ENCODE measurements around the gene ATXN1.

The ATXN1 gene

GRCh38 chr6:16527691-16528090 is 233.6 kb downstream of the ATXN1 start:
- no peaks in the 10 kb centered on the region for H3K27me3 ChIP-seq (ENCODE audit: low read depth, low read length)
- no peaks in the 10 kb centered on the region for H3K4me1 ChIP-seq (ENCODE audit: low read length)
- no peak overlapping the region for H2AFZ ChIP-seq (ENCODE audit: low read depth, low read length)
- H4K20me1 ChIP-seq (ENCODE audit: insufficient read depth, low read length): no peaks in the 10 kb centered on the region
- no peak overlapping the region for H3K4me3 ChIP-seq (ENCODE audit: low read length)
- H3K36me3 ChIP-seq (replicated peaks; ENCODE audit: low read depth, low read length): no peaks in the 10 kb centered on the region
- H3K79me2 ChIP-seq (ENCODE audit: low read length): no peaks in the 10 kb centered on the region
- TF ChIP-seq EZH2phosphoT487 (IDR thresholded peaks at IDR 0.05; ENCODE audit: low read depth): no peak
- TF ChIP-seq, protein P1, sequence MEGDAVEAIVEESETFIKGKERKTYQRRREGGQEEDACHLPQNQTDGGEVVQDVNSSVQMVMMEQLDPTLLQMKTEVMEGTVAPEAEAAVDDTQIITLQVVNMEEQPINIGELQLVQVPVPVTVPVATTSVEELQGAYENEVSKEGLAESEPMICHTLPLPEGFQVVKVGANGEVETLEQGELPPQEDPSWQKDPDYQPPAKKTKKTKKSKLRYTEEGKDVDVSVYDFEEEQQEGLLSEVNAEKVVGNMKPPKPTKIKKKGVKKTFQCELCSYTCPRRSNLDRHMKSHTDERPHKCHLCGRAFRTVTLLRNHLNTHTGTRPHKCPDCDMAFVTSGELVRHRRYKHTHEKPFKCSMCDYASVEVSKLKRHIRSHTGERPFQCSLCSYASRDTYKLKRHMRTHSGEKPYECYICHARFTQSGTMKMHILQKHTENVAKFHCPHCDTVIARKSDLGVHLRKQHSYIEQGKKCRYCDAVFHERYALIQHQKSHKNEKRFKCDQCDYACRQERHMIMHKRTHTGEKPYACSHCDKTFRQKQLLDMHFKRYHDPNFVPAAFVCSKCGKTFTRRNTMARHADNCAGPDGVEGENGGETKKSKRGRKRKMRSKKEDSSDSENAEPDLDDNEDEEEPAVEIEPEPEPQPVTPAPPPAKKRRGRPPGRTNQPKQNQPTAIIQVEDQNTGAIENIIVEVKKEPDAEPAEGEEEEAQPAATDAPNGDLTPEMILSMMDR (IDR thresholded peaks at IDR 0.05; ENCODE audit: low read depth, low read length): no peak
- H3K9ac ChIP-seq (ENCODE audit: low read length): no peak overlapping the region
- no peaks in the 10 kb centered on the region for H3K9me3 ChIP-seq (ENCODE audit: insufficient read depth, low read length)
- no peak overlapping the region for H3K4me2 ChIP-seq (ENCODE audit: low read length)
- H3K27ac ChIP-seq (ENCODE audit: low read length): no peak overlapping the region

DNA sequence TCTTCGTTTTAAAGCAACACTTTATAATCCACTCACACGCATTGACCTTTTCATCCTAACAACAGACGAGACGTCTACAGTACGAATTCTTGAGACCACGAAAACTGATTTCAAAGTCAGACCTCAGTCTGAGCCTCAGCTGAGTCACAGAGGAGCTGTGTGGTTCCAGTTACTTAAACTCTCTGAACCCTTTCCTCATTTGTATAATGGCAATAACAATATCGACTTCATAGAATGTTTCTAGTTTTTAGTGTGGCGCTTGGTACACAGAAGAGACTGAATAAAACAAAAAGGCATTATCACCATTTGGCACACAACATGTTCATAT is 236.9 kb downstream of the ATXN1 start:
- H3K36me3 ChIP-seq (replicated peaks; ENCODE audit: low read depth, low read length): no peaks in the 10 kb centered on the region
- H4K20me1 ChIP-seq (ENCODE audit: insufficient read depth, low read length): no peaks in the 10 kb centered on the region
- H3K79me2 ChIP-seq (ENCODE audit: low read length): no peaks in the 10 kb centered on the region
- H3K27ac ChIP-seq (ENCODE audit: low read length): no peak overlapping the region
- no peaks in the 10 kb centered on the region for H3K9me3 ChIP-seq (ENCODE audit: insufficient read depth, low read length)
- H3K9ac ChIP-seq (ENCODE audit: low read length): no peak overlapping the region
- H2AFZ ChIP-seq (ENCODE audit: low read depth, low read length): no peak overlapping the region
- H3K4me3 ChIP-seq (ENCODE audit: low read length): no peak overlapping the region
- TF ChIP-seq, protein P1 (IDR thresholded peaks at IDR 0.05; ENCODE audit: low read depth, low read length): no peak
- no peak for TF ChIP-seq EZH2phosphoT487 (IDR thresholded peaks at IDR 0.05; ENCODE audit: low read depth)
- H3K27me3 ChIP-seq (ENCODE audit: low read depth, low read length): no peaks in the 10 kb centered on the region
- H3K4me2 ChIP-seq (ENCODE audit: low read length): no peak overlapping the region
- no peaks in the 10 kb centered on the region for H3K4me1 ChIP-seq (ENCODE audit: low read length)

DNA sequence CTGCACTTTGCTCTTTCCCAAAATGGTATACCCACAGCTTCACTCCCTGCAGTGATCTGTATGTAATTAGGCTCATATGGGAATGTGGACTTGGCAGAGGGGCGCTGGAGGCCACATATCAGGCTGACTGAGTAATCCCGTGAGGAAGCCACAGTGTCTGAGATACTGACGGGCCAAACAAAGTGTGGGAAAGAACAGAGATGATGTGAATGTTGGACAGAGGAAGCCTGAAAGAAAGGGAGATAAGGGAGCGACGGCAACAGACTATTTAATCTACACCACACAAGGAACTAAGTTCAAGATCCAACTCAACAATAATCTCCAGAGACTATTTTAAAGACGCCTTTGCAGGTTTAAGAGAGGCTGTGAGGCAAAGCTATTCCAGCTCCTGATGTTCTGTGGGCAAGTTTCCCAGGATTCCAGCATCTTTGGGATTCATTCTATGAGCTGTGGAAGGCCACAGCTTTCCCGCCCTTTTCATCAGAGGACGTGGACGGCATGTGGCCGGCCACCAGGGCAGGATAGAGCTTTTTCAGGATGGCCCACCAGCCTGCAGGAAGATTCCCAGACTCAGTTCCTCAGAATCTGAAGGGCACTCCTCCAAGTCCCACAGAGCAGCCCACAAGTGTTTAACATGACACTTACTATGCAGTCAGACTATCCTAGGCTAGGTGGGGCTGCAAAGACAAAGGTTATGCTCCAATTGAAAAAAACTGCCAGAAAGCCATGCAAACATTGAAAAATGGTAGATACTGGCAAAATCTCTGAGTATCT is 237.5 kb downstream of the ATXN1 start:
- no peak overlapping the region for H3K4me3 ChIP-seq (ENCODE audit: low read length)
- no peak overlapping the region for H2AFZ ChIP-seq (ENCODE audit: low read depth, low read length)
- no peaks in the 10 kb centered on the region for H3K79me2 ChIP-seq (ENCODE audit: low read length)
- H3K4me2 ChIP-seq (ENCODE audit: low read length): no peak overlapping the region
- no peaks in the 10 kb centered on the region for H3K4me1 ChIP-seq (ENCODE audit: low read length)
- no peaks in the 10 kb centered on the region for H3K27me3 ChIP-seq (ENCODE audit: low read depth, low read length)
- no peaks in the 10 kb centered on the region for H3K36me3 ChIP-seq (replicated peaks; ENCODE audit: low read depth, low read length)
- H3K9me3 ChIP-seq (ENCODE audit: insufficient read depth, low read length): no peaks in the 10 kb centered on the region
- H4K20me1 ChIP-seq (ENCODE audit: insufficient read depth, low read length): no peaks in the 10 kb centered on the region
- no peak for TF ChIP-seq EZH2phosphoT487 (IDR thresholded peaks at IDR 0.05; ENCODE audit: low read depth)
- TF ChIP-seq, protein P1 (IDR thresholded peaks at IDR 0.05; ENCODE audit: low read depth, low read length): no peak
- no peak overlapping the region for H3K27ac ChIP-seq (ENCODE audit: low read length)
- no peak overlapping the region for H3K9ac ChIP-seq (ENCODE audit: low read length)

DNA sequence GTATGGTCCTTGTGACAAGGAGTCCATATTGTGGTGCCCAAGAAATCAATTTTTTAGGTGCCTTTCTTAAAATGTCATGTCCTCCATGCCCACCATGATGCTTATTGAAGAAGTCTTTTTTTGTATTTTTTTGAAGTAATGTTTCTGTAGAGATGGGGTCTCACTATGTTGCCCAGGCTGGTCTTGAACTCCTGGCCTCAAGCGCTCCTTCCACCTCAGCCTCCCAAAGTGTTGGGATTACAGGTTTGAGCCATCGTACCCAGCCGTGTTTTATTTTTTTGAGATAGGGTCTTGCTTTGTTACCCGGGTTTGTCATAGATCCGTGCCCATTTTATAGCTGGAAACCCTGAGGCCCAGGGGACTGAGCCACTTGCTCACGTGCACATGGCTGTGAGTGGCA is 238.3 kb downstream of the ATXN1 start:
- no peaks in the 10 kb centered on the region for H3K79me2 ChIP-seq (ENCODE audit: low read length)
- H2AFZ ChIP-seq (ENCODE audit: low read depth, low read length): no peak overlapping the region
- H3K4me2 ChIP-seq (ENCODE audit: low read length): no peak overlapping the region
- H3K4me3 ChIP-seq (ENCODE audit: low read length): no peak overlapping the region
- no peaks in the 10 kb centered on the region for H3K36me3 ChIP-seq (replicated peaks; ENCODE audit: low read depth, low read length)
- no peaks in the 10 kb centered on the region for H3K9me3 ChIP-seq (ENCODE audit: insufficient read depth, low read length)
- no peak for TF ChIP-seq EZH2phosphoT487 (IDR thresholded peaks at IDR 0.05; ENCODE audit: low read depth)
- TF ChIP-seq, protein P1 (IDR thresholded peaks at IDR 0.05; ENCODE audit: low read depth, low read length): no peak
- no peaks in the 10 kb centered on the region for H4K20me1 ChIP-seq (ENCODE audit: insufficient read depth, low read length)
- H3K4me1 ChIP-seq (ENCODE audit: low read length): no peaks in the 10 kb centered on the region
- no peak overlapping the region for H3K9ac ChIP-seq (ENCODE audit: low read length)
- H3K27me3 ChIP-seq (ENCODE audit: low read depth, low read length): no peaks in the 10 kb centered on the region; the same call in none of the 2 replicates
- H3K27ac ChIP-seq (ENCODE audit: low read length): no peak overlapping the region
